A549 (cell line): ENCODE measurements around the gene ZSCAN29. TPM values are rescaled to one million over a fixed set of nuclear protein-coding genes. Genes with fewer than 3 reads are reported as not detected.

ENCODE experiments used
- ATAC-seq, 2 experiments: fragments of 200-7000 bp in 1 of 2; fragments of >200 bp in 1 of 2; cut with Nextera tagmentation in 1 of 2; cut with Tn5 transposase in 1 of 2; 3 replicates each; pipeline versions ENCODE4 v1.8.0 to v1.9.1; 2018 to 2020; ENCODE audit warnings: mild to moderate bottlenecking in 1 of 2, moderate library complexity in 1 of 2
- CTCF ChIA-PET: fragments of 300-600 bp; sonication (Branson Sonifier 250); formaldehyde crosslinking; extraction: SDS; loops from one replicate; lab custom pipeline; 2021; ENCODE audit warnings: antibody characterized with exemption, inconsistent platforms; lab: Yijun Ruan, JAX
- POLR2A ChIA-PET: fragments of 350-600 bp; formaldehyde crosslinking; extraction: SDS; loops from one replicate; lab custom pipeline; 2021; ENCODE audit warnings: antibody characterized with exemption, inconsistent platforms; lab: Yijun Ruan, JAX
- DNase-seq, 2 experiments: peaks; one replicate each; pipeline versions ENCODE4 v3.0.0 to v3.0.0-alpha.2; 2011 to 2016; ENCODE audit warnings: low read depth in 1 of 2, low spot score in 1 of 2
- FAIRE-seq: peaks from 2 replicates; lab custom pipeline; 2011; peaks lifted over from hg19 to GRCh38; lab: Jason Lieb, UNC
- H3K27ac ChIP-seq, 2 experiments: fragments of >200 bp; sonication (Bioruptor Twin); formaldehyde crosslinking; 3 replicates each; pipeline ENCODE4 v1.5.1; 2016 to 2017
- H3K4me1 ChIP-seq: fragments of >200 bp; sonication (Bioruptor Twin); formaldehyde crosslinking; 3 replicates; pipeline ENCODE4 v1.6.1; 2016
- H3K4me2 ChIP-seq: fragments of >200 bp; sonication (Bioruptor Twin); formaldehyde crosslinking; 3 replicates; pipeline ENCODE4 v1.6.1; 2016
- H3K4me3 ChIP-seq: fragments of >200 bp; sonication (Bioruptor Twin); formaldehyde crosslinking; 3 replicates; pipeline ENCODE4 v1.5.1; 2016
- H3K9me3 ChIP-seq: fragments of >200 bp; sonication (Bioruptor Twin); formaldehyde crosslinking; 3 replicates; pipeline ENCODE4 v1.6.1; 2016
- CBX2 ChIP-seq: fragments of 200-600 bp; sonication (generic); IDR thresholded peaks from 2 replicates; pipeline ENCODE4 v1.6.1; 2016; ENCODE audit warnings: low read depth, mild to moderate bottlenecking, borderline replicate concordance
- CBX8 ChIP-seq: fragments of 200-600 bp; sonication (generic); IDR thresholded peaks from 2 replicates; pipeline ENCODE4 v1.6.1; 2016
- CEBPB ChIP-seq, 2 experiments: fragments of >200 bp in 1 of 2; sonication (Bioruptor Twin) in 1 of 2; formaldehyde crosslinking in 1 of 2; IDR thresholded peaks; 2 replicates each; pipeline ENCODE4 v1.6.1; 2012 to 2016
- ESRRA ChIP-seq: fragments of 150-350 bp; IDR thresholded peaks from 2 replicates; pipeline ENCODE4 v1.6.1; 2014; ENCODE audit warnings: mild to moderate bottlenecking, low read length, borderline replicate concordance
- FOXS1 ChIP-seq: fragments of 250-450 bp; sonication (Bioruptor Pico); IDR thresholded peaks from 2 replicates; pipeline ENCODE4 v1.5.0; 2020; ENCODE audit warnings: mild to moderate bottlenecking, moderate library complexity
- GATA3 ChIP-seq: IDR thresholded peaks from 2 replicates; pipeline ENCODE4 v1.6.1; 2012; ENCODE audit warnings: borderline replicate concordance
- RAD21 ChIP-seq, 2 experiments: fragments of >200 bp in 1 of 2; sonication (Bioruptor Twin) in 1 of 2; formaldehyde crosslinking in 1 of 2; IDR thresholded peaks in 1 of 2; conservative IDR thresholded peaks in 1 of 2; 2 replicates in 1 of 2; 3 replicates in 1 of 2; pipeline ENCODE4 v1.6.1; 2012 to 2018; ENCODE audit warnings: inconsistent platforms in 1 of 2
- RARB ChIP-seq: fragments of 250-450 bp; sonication (Bioruptor Pico); IDR thresholded peaks from 2 replicates; pipeline ENCODE4 v1.8.0; 2021; ENCODE audit warnings: mild to moderate bottlenecking, moderate library complexity
- RCOR1 ChIP-seq: fragments of 150-350 bp; IDR thresholded peaks from 2 replicates; pipeline ENCODE4 v1.6.1; 2014; ENCODE audit warnings: antibody characterized with exemption, low read length, low read depth
- SREBF2 ChIP-seq: fragments of 450-650 bp; IDR thresholded peaks from 2 replicates; pipeline ENCODE4 v1.6.1; 2014; ENCODE audit warnings: mild to moderate bottlenecking, moderate library complexity
- TP53 ChIP-seq: fragments of 250-450 bp; sonication (Bioruptor Pico); IDR thresholded peaks from 2 replicates; pipeline ENCODE4 v1.5.0; 2021; ENCODE audit warnings: mild to moderate bottlenecking, moderate library complexity
- ZFP36 ChIP-seq: fragments of 450-650 bp; IDR thresholded peaks from 2 replicates; pipeline ENCODE4 v1.6.1; 2014; ENCODE audit warnings: borderline replicate concordance; ENCODE audit not compliant: partially characterized antibody
- ZNF302 ChIP-seq: fragments of 250-450 bp; sonication (Bioruptor Pico); IDR thresholded peaks from 2 replicates; pipeline ENCODE4 v1.9.0; 2021; ENCODE audit warnings: inconsistent platforms, mild to moderate bottlenecking, moderate library complexity
- ZSCAN20 ChIP-seq: fragments of 250-450 bp; sonication (Bioruptor Pico); IDR thresholded peaks from 2 replicates; pipeline ENCODE4 v1.8.0; 2022; ENCODE audit warnings: mild to moderate bottlenecking, moderate library complexity
- WGBS: methylation state at CpG from one replicate; pipeline ENCODE4 v1.1.6; 2017; ENCODE audit errors: missing lambda C conversion rate; 5-methylcytosine and 5-hydroxymethylcytosine counted together
- polyA plus RNA-seq, 4 experiments: library from polyadenylated mRNA; depleted of rRNA in 3 of 4; stranded (reverse); fragments of >200 nt; fragmentation: RNase III in 1 of 4; extraction: RNeasy Plus Mini Kit Qiagen cat#74134 plus additional on column Dnase treatment in 1 of 4; gene quantifications; 2 replicates in 3 of 4; 3 replicates in 1 of 4; pipeline ENCODE4 v1.2.3, GENCODE V29; 2011 to 2017
- TF ChIP-seq, protein P1 (sequence below): fragments of >200 bp; sonication (Bioruptor Twin); formaldehyde crosslinking; IDR thresholded peaks from 3 replicates; pipeline ENCODE4 v1.6.1; 2016
- TF ChIP-seq, protein P2 (sequence below): fragments of >200 bp; sonication (Bioruptor Twin); formaldehyde crosslinking; IDR thresholded peaks from 3 replicates; pipeline ENCODE4 v1.5.1; 2016
- TF ChIP-seq, protein P3 (sequence below): fragments of >200 bp; sonication (Bioruptor Twin); formaldehyde crosslinking; IDR thresholded peaks from 2 replicates; pipeline ENCODE4 v1.6.1; 2016
- TF ChIP-seq, protein P4 (sequence below): IDR thresholded peaks from 2 replicates; pipeline ENCODE4 v1.6.1; 2012
- TF ChIP-seq, protein P5 (sequence below): fragments of 150-350 bp; IDR thresholded peaks from 2 replicates; pipeline ENCODE4 v1.6.1; 2014; ENCODE audit warnings: low read depth, mild to moderate bottlenecking, low read length
- TF ChIP-seq, protein P6 (sequence below): fragments of 200-600 bp; sonication (generic); IDR thresholded peaks from 2 replicates; pipeline ENCODE4 v1.6.1; 2016; ENCODE audit warnings: antibody characterized with exemption, mild to moderate bottlenecking, moderate library complexity

Gene ZSCAN29
- polyA plus RNA-seq, 2 of the 4 experiments (the other 2 are of a cell fraction), result 10.7 to 14.4 TPM

DNA sequence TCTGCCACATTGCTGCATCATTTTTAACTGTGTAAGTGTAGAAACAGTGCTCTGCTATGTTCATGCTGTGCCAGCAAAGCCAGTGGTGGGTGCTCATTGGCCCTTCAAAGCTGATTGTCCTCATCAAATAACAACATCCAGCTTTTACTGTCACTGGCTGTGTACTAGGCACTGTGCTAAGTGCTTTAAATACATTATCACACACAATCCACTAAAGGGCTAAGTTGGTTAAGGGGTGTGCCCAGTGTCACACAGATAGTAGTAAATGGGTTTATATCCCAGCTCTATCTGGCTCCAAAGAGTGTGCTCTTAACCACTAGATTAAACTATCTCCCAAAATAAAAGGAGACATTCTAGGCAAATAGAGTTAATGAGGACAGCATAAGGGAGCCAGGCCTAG lies 7.8 kb upstream of the ZSCAN29 start (continued):
- TF ChIP-seq, protein P1, sequence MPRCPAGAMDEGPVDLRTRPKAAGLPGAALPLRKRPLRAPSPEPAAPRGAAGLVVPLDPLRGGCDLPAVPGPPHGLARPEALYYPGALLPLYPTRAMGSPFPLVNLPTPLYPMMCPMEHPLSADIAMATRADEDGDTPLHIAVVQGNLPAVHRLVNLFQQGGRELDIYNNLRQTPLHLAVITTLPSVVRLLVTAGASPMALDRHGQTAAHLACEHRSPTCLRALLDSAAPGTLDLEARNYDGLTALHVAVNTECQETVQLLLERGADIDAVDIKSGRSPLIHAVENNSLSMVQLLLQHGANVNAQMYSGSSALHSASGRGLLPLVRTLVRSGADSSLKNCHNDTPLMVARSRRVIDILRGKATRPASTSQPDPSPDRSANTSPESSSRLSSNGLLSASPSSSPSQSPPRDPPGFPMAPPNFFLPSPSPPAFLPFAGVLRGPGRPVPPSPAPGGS, result no peak
- TF ChIP-seq GATA3, result no peak
- TF ChIP-seq, protein P2, sequence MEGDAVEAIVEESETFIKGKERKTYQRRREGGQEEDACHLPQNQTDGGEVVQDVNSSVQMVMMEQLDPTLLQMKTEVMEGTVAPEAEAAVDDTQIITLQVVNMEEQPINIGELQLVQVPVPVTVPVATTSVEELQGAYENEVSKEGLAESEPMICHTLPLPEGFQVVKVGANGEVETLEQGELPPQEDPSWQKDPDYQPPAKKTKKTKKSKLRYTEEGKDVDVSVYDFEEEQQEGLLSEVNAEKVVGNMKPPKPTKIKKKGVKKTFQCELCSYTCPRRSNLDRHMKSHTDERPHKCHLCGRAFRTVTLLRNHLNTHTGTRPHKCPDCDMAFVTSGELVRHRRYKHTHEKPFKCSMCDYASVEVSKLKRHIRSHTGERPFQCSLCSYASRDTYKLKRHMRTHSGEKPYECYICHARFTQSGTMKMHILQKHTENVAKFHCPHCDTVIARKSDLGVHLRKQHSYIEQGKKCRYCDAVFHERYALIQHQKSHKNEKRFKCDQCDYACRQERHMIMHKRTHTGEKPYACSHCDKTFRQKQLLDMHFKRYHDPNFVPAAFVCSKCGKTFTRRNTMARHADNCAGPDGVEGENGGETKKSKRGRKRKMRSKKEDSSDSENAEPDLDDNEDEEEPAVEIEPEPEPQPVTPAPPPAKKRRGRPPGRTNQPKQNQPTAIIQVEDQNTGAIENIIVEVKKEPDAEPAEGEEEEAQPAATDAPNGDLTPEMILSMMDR, result no peak
- no peak for TF ChIP-seq RCOR1
- no peak for TF ChIP-seq CEBPB (IDR thresholded peaks at IDR 0.05)
- TF ChIP-seq, protein P3, sequence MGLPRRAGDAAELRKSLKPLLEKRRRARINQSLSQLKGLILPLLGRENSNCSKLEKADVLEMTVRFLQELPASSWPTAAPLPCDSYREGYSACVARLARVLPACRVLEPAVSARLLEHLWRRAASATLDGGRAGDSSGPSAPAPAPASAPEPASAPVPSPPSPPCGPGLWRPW, result no peak
- TF ChIP-seq SREBF2, result no peak
- TF ChIP-seq, protein P4, sequence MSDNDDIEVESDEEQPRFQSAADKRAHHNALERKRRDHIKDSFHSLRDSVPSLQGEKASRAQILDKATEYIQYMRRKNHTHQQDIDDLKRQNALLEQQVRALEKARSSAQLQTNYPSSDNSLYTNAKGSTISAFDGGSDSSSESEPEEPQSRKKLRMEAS, result no peak
- TF ChIP-seq RAD21 (conservative IDR thresholded peaks at IDR 0.05 in 1 of 2, IDR thresholded peaks at IDR 0.05 in 1 of 2), result no peak
- TF ChIP-seq ESRRA, result no peak

DNA sequence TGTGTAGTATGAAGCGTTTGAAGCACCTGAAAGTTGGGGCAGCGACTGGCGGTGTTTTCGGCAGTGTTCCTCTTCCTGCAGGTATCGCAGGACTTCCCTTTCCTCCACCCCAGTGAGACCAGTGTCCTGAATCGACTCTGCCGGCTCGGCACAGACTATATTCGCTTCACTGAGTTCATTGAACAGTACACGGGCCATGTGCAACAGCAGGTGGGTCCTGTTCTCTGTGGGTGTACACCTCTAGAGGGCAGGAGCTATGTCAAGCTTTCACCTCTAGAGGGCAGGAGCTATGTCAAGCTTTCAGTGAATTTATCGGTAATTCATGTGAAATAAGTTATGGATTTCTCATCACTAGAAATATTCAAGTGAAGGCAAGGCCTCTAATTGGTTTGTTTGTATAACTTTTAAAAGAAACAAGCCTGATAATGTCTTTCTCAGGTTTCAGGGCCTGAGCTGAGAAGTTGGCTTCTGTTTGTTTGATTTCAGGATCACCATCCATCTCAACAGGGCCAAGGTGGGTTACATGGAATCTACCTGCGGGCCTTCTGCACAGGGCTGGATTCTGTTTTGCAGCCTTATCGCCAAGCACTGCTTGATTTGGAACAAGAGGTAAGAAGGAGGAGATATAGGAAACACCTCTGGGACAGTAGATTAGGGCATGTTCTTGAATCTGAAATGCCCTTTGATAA lies 5.3 kb upstream of the ZSCAN29 start:
- ATAC-seq, result peak in 1 of 2 experiments; percentile 73; a peak in 4 of 6 replicates
- WGBS, result 83% methylated on average over 13 of the region's 13 CpGs
- no peak overlapping the region for H3K27ac ChIP-seq
- DNase-seq, result peak; percentile 25 to 37
- TF ChIP-seq, protein P5, sequence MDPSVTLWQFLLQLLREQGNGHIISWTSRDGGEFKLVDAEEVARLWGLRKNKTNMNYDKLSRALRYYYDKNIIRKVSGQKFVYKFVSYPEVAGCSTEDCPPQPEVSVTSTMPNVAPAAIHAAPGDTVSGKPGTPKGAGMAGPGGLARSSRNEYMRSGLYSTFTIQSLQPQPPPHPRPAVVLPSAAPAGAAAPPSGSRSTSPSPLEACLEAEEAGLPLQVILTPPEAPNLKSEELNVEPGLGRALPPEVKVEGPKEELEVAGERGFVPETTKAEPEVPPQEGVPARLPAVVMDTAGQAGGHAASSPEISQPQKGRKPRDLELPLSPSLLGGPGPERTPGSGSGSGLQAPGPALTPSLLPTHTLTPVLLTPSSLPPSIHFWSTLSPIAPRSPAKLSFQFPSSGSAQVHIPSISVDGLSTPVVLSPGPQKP, result no peak
- TF ChIP-seq ZSCAN20 (CRISPR knock-in tag) (no peak), RARB (no peak), ZNF302 (no peak), CBX8 (no peak), RAD21 (conservative IDR thresholded peaks at IDR 0.05 in 1 of 2, IDR thresholded peaks at IDR 0.05 in 1 of 2) (0 out of 5 replicates have a peak, but pooled peaks of 1 of the 2 experiments have one; percentile 8), TP53 (no peak), FOXS1 (CRISPR knock-in tag) (no peak), ZFP36 (no peak), CBX2 (no peak)
- TF ChIP-seq, protein P6, sequence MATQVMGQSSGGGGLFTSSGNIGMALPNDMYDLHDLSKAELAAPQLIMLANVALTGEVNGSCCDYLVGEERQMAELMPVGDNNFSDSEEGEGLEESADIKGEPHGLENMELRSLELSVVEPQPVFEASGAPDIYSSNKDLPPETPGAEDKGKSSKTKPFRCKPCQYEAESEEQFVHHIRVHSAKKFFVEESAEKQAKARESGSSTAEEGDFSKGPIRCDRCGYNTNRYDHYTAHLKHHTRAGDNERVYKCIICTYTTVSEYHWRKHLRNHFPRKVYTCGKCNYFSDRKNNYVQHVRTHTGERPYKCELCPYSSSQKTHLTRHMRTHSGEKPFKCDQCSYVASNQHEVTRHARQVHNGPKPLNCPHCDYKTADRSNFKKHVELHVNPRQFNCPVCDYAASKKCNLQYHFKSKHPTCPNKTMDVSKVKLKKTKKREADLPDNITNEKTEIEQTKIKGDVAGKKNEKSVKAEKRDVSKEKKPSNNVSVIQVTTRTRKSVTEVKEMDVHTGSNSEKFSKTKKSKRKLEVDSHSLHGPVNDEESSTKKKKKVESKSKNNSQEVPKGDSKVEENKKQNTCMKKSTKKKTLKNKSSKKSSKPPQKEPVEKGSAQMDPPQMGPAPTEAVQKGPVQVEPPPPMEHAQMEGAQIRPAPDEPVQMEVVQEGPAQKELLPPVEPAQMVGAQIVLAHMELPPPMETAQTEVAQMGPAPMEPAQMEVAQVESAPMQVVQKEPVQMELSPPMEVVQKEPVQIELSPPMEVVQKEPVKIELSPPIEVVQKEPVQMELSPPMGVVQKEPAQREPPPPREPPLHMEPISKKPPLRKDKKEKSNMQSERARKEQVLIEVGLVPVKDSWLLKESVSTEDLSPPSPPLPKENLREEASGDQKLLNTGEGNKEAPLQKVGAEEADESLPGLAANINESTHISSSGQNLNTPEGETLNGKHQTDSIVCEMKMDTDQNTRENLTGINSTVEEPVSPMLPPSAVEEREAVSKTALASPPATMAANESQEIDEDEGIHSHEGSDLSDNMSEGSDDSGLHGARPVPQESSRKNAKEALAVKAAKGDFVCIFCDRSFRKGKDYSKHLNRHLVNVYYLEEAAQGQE, result no peak
- TF ChIP-seq, protein P2, result peak; percentile 53
- TF ChIP-seq, all 56 proteins: peak for 2
- ChIA-PET CTCF (interaction anchor here (0.6 to 1.6 kb wide), 3 partner anchors 12 to 41 kb away, joined by 4 to 10 read pairs (median 5); no protein-coding TSS in a partner anchor), POLR2A (no interaction called here)
- Histone ChIP-seq H3K4me3 (no peak overlapping the region), H3K9me3 (no peaks in the 10 kb centered on the region), H3K4me2 (no peak overlapping the region), H3K4me1 (peaks cover 8% of the 10 kb centered on the region; the same call in 2 of the 3 replicates)
- FAIRE-seq, result no peak
